Transverse colon (tissue), 3 donors: ENCODE data around the gene FCHO2.

Source experiments
- CTCF ChIP-seq, 5 experiments: fragments of 200-600 bp in 3 of 5; fragments of 450-650 bp in 2 of 5; sonication (generic) in 3 of 5; IDR thresholded peaks; 1 replicate in 2 of 5; 2 replicates in 3 of 5; pipeline ENCODE4 v1.5.1; 2016 to 2017; ENCODE audit warnings: antibody characterized with exemption in 5 of 5, inconsistent platforms in 3 of 5, mild to moderate bottlenecking in 2 of 5, moderate library complexity in 1 of 5
- POLR2A ChIP-seq: fragments of 450-650 bp; IDR thresholded peaks from one replicate; pipeline ENCODE4 v1.6.1; 2016; ENCODE audit warnings: antibody characterized with exemption, mild to moderate bottlenecking, moderate library complexity

- TF ChIP-seq CTCF (IDR thresholded peaks at IDR 0.05) (no peak), POLR2A (no peak)
Measured at GRCh38 chr5:73121119-73121463, 165.2 kb downstream of the FCHO2 start.
